Endothelial cell of umbilical vein (primary cell): ENCODE data around the gene PPFIBP1.

Source experiments
- EZH2 ChIP-seq: IDR thresholded peaks from 2 replicates; pipeline ENCODE4 v1.6.1; 2012; ENCODE audit warnings: borderline replicate concordance, low read depth, mild to moderate bottlenecking, moderate library complexity, low read length, inconsistent platforms; ENCODE audit not compliant: severe bottlenecking
- FOS ChIP-seq: IDR thresholded peaks from 2 replicates; pipeline ENCODE4 v1.6.1; 2011; ENCODE audit warnings: mild to moderate bottlenecking, low read length, moderate library complexity, borderline replicate concordance; ENCODE audit not compliant: insufficient read depth
- GATA2 ChIP-seq: IDR thresholded peaks from 2 replicates; pipeline ENCODE4 v1.7.0; 2011; ENCODE audit warnings: low read depth, mild to moderate bottlenecking, moderate library complexity, mixed read lengths, low read length; ENCODE audit not compliant: insufficient read length, insufficient read depth
- JUN ChIP-seq: IDR thresholded peaks from 2 replicates; pipeline ENCODE4 v1.6.1; 2011; ENCODE audit warnings: borderline replicate concordance, low read depth; ENCODE audit not compliant: insufficient read length, insufficient read depth
- MYC ChIP-seq: IDR thresholded peaks from one replicate; pipeline ENCODE4 v1.6.1; 2011; ENCODE audit warnings: mild to moderate bottlenecking, low read depth, low read length
- POLR2A ChIP-seq: IDR thresholded peaks from 2 replicates; pipeline ENCODE4 v1.6.1; 2012; ENCODE audit warnings: low read depth, mild to moderate bottlenecking, control low read depth, low read length
- POLR2AphosphoS5 ChIP-seq: IDR thresholded peaks from 2 replicates; pipeline ENCODE4 v1.6.1; 2012; ENCODE audit warnings: low read depth, mild to moderate bottlenecking, control low read depth, low read length, moderate library complexity; ENCODE audit not compliant: insufficient read depth
- TF ChIP-seq, protein P1 (sequence below), 2 donors: IDR thresholded peaks; 1 replicate in 1 of 2; 2 replicates in 1 of 2; pipeline ENCODE4 v1.5.1; 2011; ENCODE audit warnings: low read length in 2 of 2, mild to moderate bottlenecking in 2 of 2, moderate library complexity in 2 of 2, control low read depth in 1 of 2, inconsistent platforms in 1 of 2, low read depth in 1 of 2; ENCODE audit not compliant: insufficient read depth in 1 of 2; ENCODE audit errors: extremely low read depth in 1 of 2
- TF ChIP-seq, protein P2 (sequence below): IDR thresholded peaks from 2 replicates; pipeline ENCODE4 v1.6.1; 2011; ENCODE audit not compliant: insufficient read depth, insufficient read length

DNA sequence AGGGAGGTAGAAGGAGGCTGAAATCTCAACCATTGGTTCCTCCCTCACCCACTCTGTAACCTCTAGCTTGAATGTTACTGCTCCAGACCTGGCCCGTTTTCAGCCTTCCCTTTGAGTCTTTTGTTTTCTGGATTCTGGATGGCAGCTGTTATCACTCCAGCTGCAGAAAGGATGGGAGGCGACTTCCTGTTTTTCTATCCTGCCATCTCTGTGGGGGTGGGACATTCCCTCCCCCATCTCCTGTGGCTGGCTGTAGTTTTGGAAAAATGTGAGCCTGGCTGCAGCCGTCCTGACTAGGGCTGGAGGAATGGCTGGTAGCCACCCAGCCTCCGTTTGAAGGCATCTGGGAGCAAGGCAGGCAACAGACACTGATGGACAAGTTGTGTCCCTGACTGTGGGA lies 2.9 kb upstream of the PPFIBP1 start:
- TF ChIP-seq, protein P1, sequence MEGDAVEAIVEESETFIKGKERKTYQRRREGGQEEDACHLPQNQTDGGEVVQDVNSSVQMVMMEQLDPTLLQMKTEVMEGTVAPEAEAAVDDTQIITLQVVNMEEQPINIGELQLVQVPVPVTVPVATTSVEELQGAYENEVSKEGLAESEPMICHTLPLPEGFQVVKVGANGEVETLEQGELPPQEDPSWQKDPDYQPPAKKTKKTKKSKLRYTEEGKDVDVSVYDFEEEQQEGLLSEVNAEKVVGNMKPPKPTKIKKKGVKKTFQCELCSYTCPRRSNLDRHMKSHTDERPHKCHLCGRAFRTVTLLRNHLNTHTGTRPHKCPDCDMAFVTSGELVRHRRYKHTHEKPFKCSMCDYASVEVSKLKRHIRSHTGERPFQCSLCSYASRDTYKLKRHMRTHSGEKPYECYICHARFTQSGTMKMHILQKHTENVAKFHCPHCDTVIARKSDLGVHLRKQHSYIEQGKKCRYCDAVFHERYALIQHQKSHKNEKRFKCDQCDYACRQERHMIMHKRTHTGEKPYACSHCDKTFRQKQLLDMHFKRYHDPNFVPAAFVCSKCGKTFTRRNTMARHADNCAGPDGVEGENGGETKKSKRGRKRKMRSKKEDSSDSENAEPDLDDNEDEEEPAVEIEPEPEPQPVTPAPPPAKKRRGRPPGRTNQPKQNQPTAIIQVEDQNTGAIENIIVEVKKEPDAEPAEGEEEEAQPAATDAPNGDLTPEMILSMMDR (IDR thresholded peaks at IDR 0.05; ENCODE audit: extremely low read depth in 1 of 2, insufficient read depth in 1 of 2, low read depth in 1 of 2, low read length in 2 of 2): no peak
- TF ChIP-seq POLR2A: no peak
- TF ChIP-seq POLR2AphosphoS5: no peak
- no peak for TF ChIP-seq MYC
- peak; percentile 12 for TF ChIP-seq GATA2
- TF ChIP-seq, protein P2, sequence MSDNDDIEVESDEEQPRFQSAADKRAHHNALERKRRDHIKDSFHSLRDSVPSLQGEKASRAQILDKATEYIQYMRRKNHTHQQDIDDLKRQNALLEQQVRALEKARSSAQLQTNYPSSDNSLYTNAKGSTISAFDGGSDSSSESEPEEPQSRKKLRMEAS: no peak
- TF ChIP-seq EZH2: no peak
- TF ChIP-seq FOS: no peak
- TF ChIP-seq JUN: no peak
